GM19035 (cell line): Measurements from ENCODE around the gene CKLF.
A peak's percentile ranks its signal among the peaks of the same experiment; 100 is the strongest.

Experiments used
- ATAC-seq: cut with Tn5 transposase; IDR thresholded peaks from one replicate; pipeline ENCODE4 v1.9.1; 2021; ENCODE audit not compliant: unreplicated experiment

The CKLF gene

DNA sequence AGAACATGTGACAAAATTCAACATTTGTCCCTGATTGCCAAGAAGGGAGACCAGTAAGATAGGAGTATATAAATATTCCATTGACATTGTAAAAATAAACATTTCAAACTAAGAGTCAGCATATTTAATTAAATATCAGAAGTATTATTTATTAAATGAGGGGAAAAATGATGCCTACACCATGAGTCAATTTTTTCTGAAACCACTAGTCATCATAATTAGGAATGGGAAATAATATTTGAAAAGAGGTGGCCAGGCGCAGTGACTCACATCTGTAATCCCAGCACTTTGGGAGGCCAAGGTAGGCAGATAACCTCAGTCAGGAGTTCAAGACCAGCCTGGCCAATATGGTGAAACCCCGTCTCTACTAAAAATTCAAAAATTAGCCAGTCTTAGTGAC, 16.0 kb downstream of the CKLF start:
- ATAC-seq, result no peak

GRCh38 chr16:66569131-66569530, 16.8 kb downstream of the CKLF start:
- ATAC-seq, result no peak

DNA sequence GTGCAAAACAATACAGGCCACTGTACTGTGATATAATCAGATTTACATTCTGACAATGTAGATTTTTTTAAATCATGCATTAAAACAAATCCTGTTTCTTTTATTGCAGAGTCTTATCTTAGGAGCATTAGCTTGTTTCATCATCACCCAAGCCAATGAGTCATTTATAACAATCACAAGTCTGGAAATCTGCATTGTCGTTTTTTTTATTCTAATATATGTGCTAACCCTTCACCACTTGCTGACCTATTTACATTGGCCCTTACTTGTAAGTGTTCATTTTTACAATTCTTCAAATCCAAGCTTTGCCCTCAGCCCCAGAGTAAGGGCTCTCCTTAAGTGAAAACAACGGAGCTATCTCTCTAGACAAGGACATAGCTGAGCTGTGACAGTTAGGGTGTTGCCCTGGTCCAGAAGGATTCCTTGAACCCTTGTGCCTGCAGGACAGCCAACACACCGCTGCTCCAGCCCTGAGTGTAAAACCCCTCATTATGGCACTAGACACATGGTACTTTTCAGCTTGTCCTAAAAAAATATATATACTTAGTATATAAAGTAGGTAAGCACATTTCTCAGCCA, 17.5 kb downstream of the CKLF start:
- no peak for ATAC-seq

GRCh38 chr16:66572356-66572755, 20.0 kb downstream of the CKLF start:
- no peak for ATAC-seq

GRCh38 chr16:66574081-66574480, 21.7 kb downstream of the CKLF start:
- no peak for ATAC-seq

DNA sequence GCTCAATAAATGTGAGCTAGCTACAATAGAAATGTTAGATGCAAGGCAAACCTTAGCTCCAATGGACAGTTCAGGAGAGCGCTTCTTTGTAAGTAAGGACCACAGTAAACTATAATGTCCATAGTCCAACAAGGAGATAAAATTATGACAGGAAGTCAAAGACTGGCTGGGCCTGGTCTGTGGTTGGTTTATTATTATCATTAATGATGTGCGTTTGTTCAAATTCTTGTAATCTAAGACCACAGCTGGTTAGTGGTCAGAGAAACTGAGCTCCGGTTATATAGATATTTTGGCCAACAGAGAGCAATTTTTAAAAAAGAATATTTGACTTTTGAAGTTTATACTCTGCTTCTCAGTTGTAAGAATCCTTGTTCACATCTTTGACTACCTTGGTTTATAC, 22.2 kb downstream of the CKLF start:
- ATAC-seq, result no peak

GRCh38 chr16:66575060-66575459, 22.7 kb downstream of the CKLF start:
- no peak for ATAC-seq

GRCh38 chr16:66576296-66576695, 23.9 kb downstream of the CKLF start:
- no peak for ATAC-seq

DNA sequence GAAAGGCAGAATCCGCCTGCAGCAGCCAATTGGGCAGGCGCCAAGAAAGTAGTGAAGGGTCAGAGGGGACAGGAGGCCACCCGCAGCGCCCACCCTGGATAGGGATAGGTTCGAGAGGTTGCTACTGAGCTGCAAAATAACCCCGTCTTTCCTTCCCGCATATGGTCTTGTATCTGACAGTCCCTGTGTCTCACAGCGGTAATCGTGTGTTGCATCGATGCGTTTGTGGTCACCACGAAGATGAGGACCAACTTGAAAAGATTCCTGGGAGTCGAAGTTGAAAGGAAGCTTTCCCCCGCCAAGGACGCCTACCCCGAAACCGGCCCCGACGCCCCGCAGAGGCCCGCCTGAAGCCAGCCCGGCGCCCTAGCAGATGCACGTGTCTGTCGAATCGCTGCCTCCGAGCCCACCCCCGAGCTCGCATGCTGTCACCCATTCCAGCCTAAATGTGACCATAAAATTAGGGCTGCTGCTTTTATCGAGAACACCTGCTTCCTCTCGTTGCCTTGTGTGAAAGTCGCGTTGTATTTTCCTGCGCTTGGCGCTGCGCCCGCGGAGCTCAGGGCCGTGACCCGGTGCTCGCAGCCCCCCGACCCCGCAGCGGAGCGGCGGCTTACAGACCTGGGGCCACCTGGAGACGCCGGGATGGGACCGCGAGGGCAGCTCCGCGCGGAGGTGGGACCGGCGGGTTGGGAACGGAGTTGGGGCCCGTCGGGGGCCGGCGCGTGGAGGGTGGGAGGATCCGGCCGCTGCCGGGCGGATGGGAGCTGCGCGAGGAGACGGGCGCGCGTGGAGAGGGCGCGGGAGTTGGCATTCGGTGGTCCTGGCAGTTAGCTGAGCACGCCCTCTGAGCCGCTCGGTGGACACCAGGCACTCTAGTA, 26.5 kb downstream of the CKLF start, which contains the start of gene CMTM2:
CMTM2 (plus strand) TSS at position 813 of the 881 bp plus-strand sequence. CDS start 145 bp downstream, outside the sequence.
- ATAC-seq, result no peak

- ATAC-seq, result no peak
Observed at GRCh38 chr16:66580605-66581209, 28.3 kb downstream of the CKLF start.

DNA sequence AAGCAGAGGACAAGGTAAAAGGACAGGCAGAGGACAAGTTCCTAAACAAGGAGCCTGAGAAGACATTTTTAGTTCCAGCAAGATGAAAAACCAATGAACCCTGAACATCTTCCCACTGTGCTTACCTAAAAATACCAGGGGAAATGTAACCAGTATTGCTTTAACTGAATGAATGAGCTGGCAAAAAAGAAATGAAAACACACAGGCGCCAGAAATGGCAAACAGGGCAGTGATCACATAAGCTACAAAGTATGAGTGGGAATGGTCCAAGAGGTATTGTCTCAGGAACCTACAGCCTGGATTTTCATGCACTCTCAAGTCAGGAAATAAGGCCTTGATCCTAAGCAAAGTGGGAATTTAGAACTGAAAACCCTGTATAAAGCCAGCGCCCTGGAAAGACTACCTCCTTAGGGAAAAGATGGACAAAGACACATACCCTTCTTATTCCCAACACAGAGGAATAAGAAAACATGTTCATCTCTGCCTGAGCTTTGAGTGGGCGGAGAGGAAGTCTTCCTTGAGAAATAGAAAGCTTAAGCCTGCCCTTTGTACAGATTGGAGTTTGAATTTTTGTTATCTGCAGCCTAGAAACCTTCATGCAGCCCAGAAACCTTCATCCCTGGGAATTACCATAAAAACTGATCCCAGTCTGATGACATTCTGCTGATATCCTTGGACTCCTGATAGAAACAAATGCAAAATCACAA, 29.0 kb downstream of the CKLF start:
- no peak for ATAC-seq

GRCh38 chr16:66585481-66586239, 33.3 kb downstream of the CKLF start:
- ATAC-seq, result no peak

- ATAC-seq, result no peak
Observed at GRCh38 chr16:66587881-66588600, 35.7 kb downstream of the CKLF start.

GRCh38 chr16:66588981-66589713, 36.8 kb downstream of the CKLF start:
- peak; percentile 82 for ATAC-seq

DNA sequence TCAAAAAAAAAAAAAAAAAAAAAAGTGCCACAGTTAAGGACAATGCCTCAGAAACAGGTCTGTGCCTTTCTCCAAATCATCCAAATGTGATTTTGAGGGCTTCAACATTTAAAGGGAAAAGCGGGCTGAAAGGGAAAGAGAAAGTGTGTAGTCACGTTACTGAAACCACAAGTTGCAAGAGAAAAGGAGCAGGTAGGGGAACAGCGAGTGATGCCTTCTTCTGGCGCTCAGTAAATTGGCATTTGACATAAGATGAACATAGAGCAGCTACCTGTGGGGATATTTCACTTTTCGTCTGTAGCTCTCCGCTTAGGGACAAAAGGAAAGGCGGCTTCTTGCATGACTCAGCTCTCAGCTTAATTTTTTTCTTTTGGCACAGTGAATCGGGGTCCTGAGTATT, 37.9 kb downstream of the CKLF start:
- no peak for ATAC-seq

- ATAC-seq, result no peak
Observed at GRCh38 chr16:66591018-66591417, 38.6 kb downstream of the CKLF start.

DNA sequence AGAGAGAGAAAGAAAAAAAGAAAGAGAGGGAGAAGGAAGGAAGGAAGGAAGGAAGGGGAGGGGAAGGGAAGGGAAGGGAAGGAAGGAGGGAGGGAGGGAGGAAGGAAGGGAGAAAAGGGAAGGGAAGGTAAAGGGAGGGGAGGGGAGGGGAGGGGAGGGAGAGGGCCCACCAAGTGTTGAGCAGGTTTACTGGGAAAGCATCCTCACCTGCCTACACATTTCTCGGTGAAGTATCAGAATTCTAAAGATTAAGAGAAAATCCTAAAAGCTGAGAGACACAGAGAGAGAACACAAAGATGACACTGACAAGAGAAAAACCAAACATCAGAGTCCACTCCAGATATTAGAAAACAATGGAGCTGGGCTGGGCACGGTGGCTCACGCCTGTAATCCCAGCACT, 39.9 kb downstream of the CKLF start:
- no peak for ATAC-seq

DNA sequence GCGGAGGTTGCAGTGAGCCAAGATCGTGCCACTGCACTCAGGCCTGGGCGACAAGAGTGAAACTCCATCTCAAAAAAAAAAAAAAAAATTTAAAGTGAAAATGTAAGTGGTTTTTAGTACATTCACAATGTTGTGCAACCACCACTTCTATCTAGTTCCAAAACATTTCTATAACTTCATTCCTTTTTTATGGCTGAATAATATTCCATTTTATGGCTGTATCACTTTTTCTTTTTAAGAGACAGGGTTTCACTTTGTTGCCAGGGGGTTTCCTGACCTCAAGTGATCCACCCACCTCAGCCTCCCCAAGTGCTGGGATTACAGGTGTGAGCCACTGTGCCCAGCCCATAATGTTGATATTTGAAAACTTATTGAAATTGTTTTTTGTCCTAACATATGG, 40.4 kb downstream of the CKLF start:
- ATAC-seq, result no peak

DNA sequence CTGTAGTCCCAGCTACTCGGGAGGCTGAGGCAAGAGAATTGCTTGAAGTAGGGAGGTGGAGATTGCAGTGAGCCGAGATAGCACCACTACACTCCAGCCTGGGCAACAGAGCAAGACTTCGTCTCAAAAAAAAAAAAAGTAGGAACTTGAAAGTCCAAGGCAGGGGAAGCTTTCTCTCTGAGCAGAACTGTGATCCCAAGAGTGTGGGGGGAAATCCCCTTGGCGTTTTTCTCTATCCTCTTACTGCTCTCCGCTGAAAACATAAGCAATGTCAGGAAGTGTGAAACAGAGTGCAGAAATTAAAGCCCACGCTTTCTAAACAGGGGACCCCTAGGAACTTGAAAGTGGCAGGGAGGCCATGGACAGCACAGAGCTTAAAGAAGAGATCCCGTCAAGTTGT, 42.4 kb downstream of the CKLF start:
- no peak for ATAC-seq
